HG03159 (cell line): ENCODE data around the gene PSAP.

Experiments
- ATAC-seq: cut with Tn5 transposase; IDR thresholded peaks from one replicate; pipeline ENCODE4 v1.9.1; 2021; ENCODE audit warnings: mild to moderate bottlenecking, moderate library complexity; ENCODE audit not compliant: unreplicated experiment

PSAP gene

GRCh38 chr10:71845410-71846405 is 5.3 kb downstream of the PSAP start:
- no peak for ATAC-seq

GRCh38 chr10:71844695-71845094 is 6.4 kb downstream of the PSAP start:
- ATAC-seq = no peak

- no peak for ATAC-seq
Measured at GRCh38 chr10:71844084-71844483, 7.0 kb downstream of the PSAP start.

- ATAC-seq = no peak
Measured at GRCh38 chr10:71842856-71843686, 8.0 kb downstream of the PSAP start.

- ATAC-seq = no peak
Measured at GRCh38 chr10:71842422-71842821, 8.6 kb downstream of the PSAP start.

GRCh38 chr10:71840958-71841335 is 10.1 kb downstream of the PSAP start:
- ATAC-seq = no peak

GRCh38 chr10:71840177-71840957 is 10.7 kb downstream of the PSAP start:
- ATAC-seq = no peak

- ATAC-seq = no peak
Measured at GRCh38 chr10:71838264-71839211, 12.5 kb downstream of the PSAP start.

GRCh38 chr10:71837098-71837827 is 13.8 kb downstream of the PSAP start:
- no peak for ATAC-seq

GRCh38 chr10:71836596-71836974 is 14.5 kb downstream of the PSAP start:
- ATAC-seq = peak; percentile 25

- peak; percentile 88 for ATAC-seq
Measured at GRCh38 chr10:71835671-71836595, 15.1 kb downstream of the PSAP start.

- no peak for ATAC-seq
Measured at GRCh38 chr10:71834343-71834674, 16.7 kb downstream of the PSAP start.

- no peak for ATAC-seq
Measured at GRCh38 chr10:71833451-71834342, 17.4 kb downstream of the PSAP start.

- no peak for ATAC-seq
Measured at GRCh38 chr10:71832967-71833366, 18.1 kb downstream of the PSAP start.

GRCh38 chr10:71831646-71832552 is 19.2 kb downstream of the PSAP start:
- ATAC-seq = no peak

GRCh38 chr10:71830726-71831125 is 20.3 kb downstream of the PSAP start:
- ATAC-seq = no peak
